ENCODE measurements around the gene ARRDC5. TPM values are rescaled to one million over a fixed set of nuclear protein-coding genes. Genes with fewer than 3 reads are reported as not detected.

The ARRDC5 gene
- total and polyA plus RNA-seq, 2 donors (not counting 1 experiment from before 2014, with no cell fraction given): not detected

GRCh38 chr19:4873930-4874329, 28.8 kb downstream of the ARRDC5 start:
- H3K36me3 ChIP-seq (ENCODE audit: control insufficient read depth, insufficient read depth, low read length): no peaks in the 10 kb centered on the region
- H3K27ac ChIP-seq (ENCODE audit: insufficient read depth, low read length): no peak overlapping the region
- H3K79me2 ChIP-seq (ENCODE audit: control insufficient read depth, insufficient read depth, low read length): no peaks in the 10 kb centered on the region
- no peaks in the 10 kb centered on the region for H3K9me3 ChIP-seq (ENCODE audit: control insufficient read depth, insufficient read depth, low read depth, low read length)
- H4K20me1 ChIP-seq (ENCODE audit: control insufficient read depth, extremely low read depth, insufficient read depth, low read length): no peaks in the 10 kb centered on the region
- H3K4me1 ChIP-seq (ENCODE audit: control insufficient read depth, extremely low read depth, insufficient read depth, low read length): peaks cover 3% of the 10 kb centered on the region
- H2AFZ ChIP-seq (ENCODE audit: low read length): no peak overlapping the region
- no peak for DNase-seq (ENCODE audit: low read depth in 2 of 2)
- H3K9ac ChIP-seq (ENCODE audit: insufficient read depth, low read length): no peak overlapping the region
- no peak overlapping the region for H3K4me2 ChIP-seq (ENCODE audit: extremely low read depth, insufficient read depth, low read length)
- no peak overlapping the region for H3K4me3 ChIP-seq (replicated peaks in 1 of 4; ENCODE audit: control extremely low read depth in 1 of 4, insufficient read depth in 1 of 4, low read depth in 3 of 4, low read length in 4 of 4)
- TF ChIP-seq CTCF (conservative IDR thresholded peaks at IDR 0.05 in 1 of 2, IDR thresholded peaks at IDR 0.05 in 1 of 2; ENCODE audit: low read depth in 1 of 2, low read length in 2 of 2) (no peak), EZH2 (IDR thresholded peaks at IDR 0.05; ENCODE audit: low read length, missing control alignments) (no peak)
- no peaks in the 10 kb centered on the region for H3K27me3 ChIP-seq (ENCODE audit: control insufficient read depth, insufficient read depth, low read length)

- H3K4me3 ChIP-seq (replicated peaks in 1 of 4; ENCODE audit: control extremely low read depth in 1 of 4, insufficient read depth in 1 of 4, low read depth in 3 of 4, low read length in 4 of 4): no peak overlapping the region
- H3K4me1 ChIP-seq (ENCODE audit: control insufficient read depth, extremely low read depth, insufficient read depth, low read length): peaks cover 3% of the 10 kb centered on the region
- no peak for DNase-seq (ENCODE audit: low read depth in 2 of 2)
- no peaks in the 10 kb centered on the region for H4K20me1 ChIP-seq (ENCODE audit: control insufficient read depth, extremely low read depth, insufficient read depth, low read length)
- no peak overlapping the region for H3K9ac ChIP-seq (ENCODE audit: insufficient read depth, low read length)
- H3K27ac ChIP-seq (ENCODE audit: insufficient read depth, low read length): no peak overlapping the region
- H3K4me2 ChIP-seq (ENCODE audit: extremely low read depth, insufficient read depth, low read length): no peak overlapping the region
- H3K9me3 ChIP-seq (ENCODE audit: control insufficient read depth, insufficient read depth, low read depth, low read length): no peaks in the 10 kb centered on the region
- TF ChIP-seq EZH2 (IDR thresholded peaks at IDR 0.05; ENCODE audit: low read length, missing control alignments) (no peak), CTCF (conservative IDR thresholded peaks at IDR 0.05 in 1 of 2, IDR thresholded peaks at IDR 0.05 in 1 of 2; ENCODE audit: low read depth in 1 of 2, low read length in 2 of 2) (no peak)
- H3K79me2 ChIP-seq (ENCODE audit: control insufficient read depth, insufficient read depth, low read length): peaks cover 7% of the 10 kb centered on the region
- no peak overlapping the region for H2AFZ ChIP-seq (ENCODE audit: low read length)
- H3K27me3 ChIP-seq (ENCODE audit: control insufficient read depth, insufficient read depth, low read length): no peaks in the 10 kb centered on the region
- H3K36me3 ChIP-seq (ENCODE audit: control insufficient read depth, insufficient read depth, low read length): no peaks in the 10 kb centered on the region
Measured at GRCh38 chr19:4871711-4872110, 31.0 kb downstream of the ARRDC5 start.

- H3K9me3 ChIP-seq (ENCODE audit: control insufficient read depth, insufficient read depth, low read depth, low read length): no peaks in the 10 kb centered on the region
- H3K4me2 ChIP-seq (ENCODE audit: extremely low read depth, insufficient read depth, low read length): no peak overlapping the region
- no peak overlapping the region for H3K9ac ChIP-seq (ENCODE audit: insufficient read depth, low read length)
- H3K36me3 ChIP-seq (ENCODE audit: control insufficient read depth, insufficient read depth, low read length): no peaks in the 10 kb centered on the region
- H2AFZ ChIP-seq (ENCODE audit: low read length): no peak overlapping the region
- no peak overlapping the region for H3K4me3 ChIP-seq (replicated peaks in 1 of 4; ENCODE audit: control extremely low read depth in 1 of 4, insufficient read depth in 1 of 4, low read depth in 3 of 4, low read length in 4 of 4)
- peak overlapping the region; percentile 46 for H3K27ac ChIP-seq (ENCODE audit: insufficient read depth, low read length)
- peaks cover 19% of the 10 kb centered on the region for H3K79me2 ChIP-seq (ENCODE audit: control insufficient read depth, insufficient read depth, low read length)
- TF ChIP-seq CTCF (conservative IDR thresholded peaks at IDR 0.05 in 1 of 2, IDR thresholded peaks at IDR 0.05 in 1 of 2; ENCODE audit: low read depth in 1 of 2, low read length in 2 of 2) (no peak), EZH2 (IDR thresholded peaks at IDR 0.05; ENCODE audit: low read length, missing control alignments) (no peak)
- peak; percentile 91 to 94 for DNase-seq (ENCODE audit: low read depth in 2 of 2)
- H4K20me1 ChIP-seq (ENCODE audit: control insufficient read depth, extremely low read depth, insufficient read depth, low read length): no peaks in the 10 kb centered on the region
- H3K4me1 ChIP-seq (ENCODE audit: control insufficient read depth, extremely low read depth, insufficient read depth, low read length): peaks cover 5% of the 10 kb centered on the region
- H3K27me3 ChIP-seq (ENCODE audit: control insufficient read depth, insufficient read depth, low read length): no peaks in the 10 kb centered on the region
Measured at GRCh38 chr19:4870025-4870700, 32.5 kb downstream of the ARRDC5 start.
